CD4-positive, alpha-beta T cell (primary cell): ENCODE measurements around the gene LIPA. TPM values are rescaled to one million over a fixed set of nuclear protein-coding genes. Genes with fewer than 3 reads are reported as not detected.
"Not testable (repeated sequence)": the region's sequence is repeated elsewhere in the genome, so short reads cannot be mapped to it uniquely, and the experiment has no call there.

Experiments used
- ATAC-seq: fragments of 200-7000 bp; cut with Tn5 transposase; one replicate; pipeline ENCODE4 v1.10.0; 2022; ENCODE audit warnings: mild to moderate bottlenecking; ENCODE audit not compliant: poor library complexity
- CTCF ChIA-PET: fragments of 350-600 bp; sonication (Branson Sonifier 250); formaldehyde crosslinking; loops from one replicate; lab custom pipeline; 2021; ENCODE audit warnings: antibody characterized with exemption, inconsistent platforms; lab: Charles Lee
- POLR2A ChIA-PET: fragments of 350-600 bp; sonication (Branson Sonifier 250); formaldehyde crosslinking; loops from one replicate; lab custom pipeline; 2021; ENCODE audit warnings: antibody characterized with exemption, inconsistent platforms; lab: Charles Lee
- DNase-seq, 14 experiments: peaks; one replicate each; pipeline ENCODE4 v3.0.0-alpha.2; 2013 to 2020; ENCODE audit warnings: mixed read lengths in 2 of 14
- H3K27ac ChIP-seq, 2 donors: one replicate each; pipeline versions ENCODE4 v1.5.1 to v1.7.0; 2013; ENCODE audit warnings: low read length in 2 of 2, low read depth in 1 of 2, mild to moderate bottlenecking in 1 of 2
- H3K27me3 ChIP-seq, 2 experiments: 1 replicate in 1 of 2; 2 replicates in 1 of 2; pipeline versions ENCODE4 v1.6.1 to v1.7.0; 2013; ENCODE audit warnings: low read length in 2 of 2, control low read depth in 1 of 2, mild to moderate bottlenecking in 1 of 2, moderate library complexity in 1 of 2; ENCODE audit not compliant: insufficient read depth in 2 of 2, control insufficient read depth in 1 of 2
- H3K36me3 ChIP-seq: one replicate; pipeline ENCODE4 v1.6.1; 2013; ENCODE audit warnings: low read length, control low read depth; ENCODE audit not compliant: insufficient read depth
- H3K4me1 ChIP-seq: one replicate; pipeline ENCODE4 v1.6.1; 2013; ENCODE audit warnings: low read length, control low read depth; ENCODE audit not compliant: insufficient read depth
- H3K4me3 ChIP-seq: one replicate; pipeline ENCODE4 v1.5.1; 2013; ENCODE audit warnings: mild to moderate bottlenecking, low read length, moderate library complexity
- H3K9me3 ChIP-seq, 2 experiments: 1 replicate in 1 of 2; 2 replicates in 1 of 2; pipeline versions ENCODE4 v1.6.1 to v1.7.0; 2013; ENCODE audit warnings: low read length in 2 of 2, mild to moderate bottlenecking in 2 of 2, control low read depth in 1 of 2, moderate library complexity in 1 of 2; ENCODE audit not compliant: control insufficient read depth in 1 of 2, insufficient read depth in 1 of 2
- H3K27ac Mint-ChIP-seq: one replicate; pipeline ENCODE4 v1.8.0; 2020; ENCODE audit warnings: mixed read lengths
- H3K27me3 Mint-ChIP-seq: one replicate; pipeline ENCODE4 v1.8.0; 2021; ENCODE audit warnings: mixed read lengths
- H3K36me3 Mint-ChIP-seq: one replicate; pipeline ENCODE4 v1.8.0; 2021; ENCODE audit warnings: low read depth, mixed read lengths
- H3K4me1 Mint-ChIP-seq: one replicate; pipeline ENCODE4 v1.8.0; 2021; ENCODE audit warnings: low read depth, mixed read lengths
- H3K4me3 Mint-ChIP-seq: one replicate; pipeline ENCODE4 v1.8.0; 2020; ENCODE audit warnings: mild to moderate bottlenecking, mixed read lengths
- H3K9me3 Mint-ChIP-seq: one replicate; pipeline ENCODE4 v1.8.0; 2020; ENCODE audit warnings: mixed read lengths
- CTCF ChIP-seq: fragments of 200-600 bp; IDR thresholded peaks from one replicate; pipeline ENCODE4 v1.8.0; 2022; ENCODE audit warnings: antibody characterized with exemption, mild to moderate bottlenecking
- intact Hi-C, 2 experiments: fragments of 100-400 bp; cut with DNase I in 1 of 2; cut with micrococcal nuclease in 1 of 2; formaldehyde crosslinking; loops; one replicate each; pipeline versions ENCODE4 v1.15.1 to v1.9.0; 2023 to 2025; cut with DNase I, micrococcal nuclease
- total RNA-seq, 174 experiments: library from RNA in 2 of 174; stranded (reverse) in 2 of 174; gene quantifications; one replicate each; pipeline ENCODE4 v1.2.3 and lab custom pipeline; 2021 to 2026

Gene LIPA
- total RNA-seq, 2 experiments from 2014 or later, result 15.6 to 16.4 TPM

GRCh38 chr10:89173075-89173474 is 78.5 kb downstream of the LIPA start:
- H3K9me3 Mint-ChIP-seq, result no peaks in the 10 kb centered on the region
- TF ChIP-seq CTCF, result no peak
- no peaks in the 10 kb centered on the region for H3K4me1 ChIP-seq
- intact Hi-C loops, result no loop called here
- no peak overlapping the region for H3K4me3 ChIP-seq
- H3K36me3 Mint-ChIP-seq, result no peaks in the 10 kb centered on the region
- DNase-seq, result no peak
- no peak overlapping the region for H3K4me3 Mint-ChIP-seq
- H3K9me3 ChIP-seq, result no peaks in the 10 kb centered on the region
- POLR2A ChIA-PET, result no interaction called here
- H3K27me3 Mint-ChIP-seq, result peaks cover 12% of the 10 kb centered on the region
- no peaks in the 10 kb centered on the region for H3K36me3 ChIP-seq
- ATAC-seq, result no peak
- CTCF ChIA-PET, result no interaction called here
- no peak overlapping the region for H3K27ac ChIP-seq
- H3K27me3 ChIP-seq, result peaks cover 0 to 13% of the 10 kb centered on the region in 2 experiments
- H3K4me1 Mint-ChIP-seq, result no peaks in the 10 kb centered on the region
- H3K27ac Mint-ChIP-seq, result no peak overlapping the region

- POLR2A ChIA-PET, result interaction anchor here (0.6 kb wide), 1 partner anchor 235 kb away, joined by 3 read pairs; no protein-coding TSS in a partner anchor
- H3K4me3 Mint-ChIP-seq, result no peak overlapping the region
- Histone ChIP-seq H3K27me3 (peaks cover 0 to 13% of the 10 kb centered on the region in 2 experiments), H3K27ac (no peak overlapping the region), H3K4me1 (no peaks in the 10 kb centered on the region), H3K36me3 (no peaks in the 10 kb centered on the region), H3K4me3 (no peak overlapping the region), H3K9me3 (no peaks in the 10 kb centered on the region)
- TF ChIP-seq CTCF, result no peak
- CTCF ChIA-PET, result no interaction called here
- no peaks in the 10 kb centered on the region for H3K9me3 Mint-ChIP-seq
- H3K27ac Mint-ChIP-seq, result no peak overlapping the region
- DNase-seq (no peak), ATAC-seq (no peak)
- intact Hi-C loops, result no loop called here
- no peaks in the 10 kb centered on the region for H3K4me1 Mint-ChIP-seq
- no peaks in the 10 kb centered on the region for H3K36me3 Mint-ChIP-seq
- H3K27me3 Mint-ChIP-seq, result peaks cover 12% of the 10 kb centered on the region
Observed at GRCh38 chr10:89171996-89172395, 79.6 kb downstream of the LIPA start.

- DNase-seq (no peak), ATAC-seq (no peak)
- H3K4me3 Mint-ChIP-seq, result no peak overlapping the region
- Histone ChIP-seq H3K4me1 (no peaks in the 10 kb centered on the region), H3K27me3 (peaks cover 0 to 13% of the 10 kb centered on the region in 2 experiments), H3K9me3 (no peaks in the 10 kb centered on the region), H3K36me3 (no peaks in the 10 kb centered on the region), H3K27ac (no peak overlapping the region), H3K4me3 (no peak overlapping the region)
- ChIA-PET POLR2A (no interaction called here), CTCF (no interaction called here)
- no peak overlapping the region for H3K27ac Mint-ChIP-seq
- no peaks in the 10 kb centered on the region for H3K36me3 Mint-ChIP-seq
- no peaks in the 10 kb centered on the region for H3K9me3 Mint-ChIP-seq
- H3K4me1 Mint-ChIP-seq, result no peaks in the 10 kb centered on the region
- peaks cover 12% of the 10 kb centered on the region for H3K27me3 Mint-ChIP-seq
- intact Hi-C loops, result no loop called here
- TF ChIP-seq CTCF, result no peak
Observed at GRCh38 chr10:89171263-89171872, 80.2 kb downstream of the LIPA start.

GRCh38 chr10:89168354-89168900 is 83.1 kb downstream of the LIPA start:
- POLR2A ChIA-PET, H3K4me3 ChIP-seq, H3K4me3 Mint-ChIP-seq, DNase-seq, H3K27ac ChIP-seq, H3K36me3 ChIP-seq, H3K27me3 Mint-ChIP-seq, intact Hi-C loops, ATAC-seq, H3K27ac Mint-ChIP-seq, H3K9me3 ChIP-seq, H3K36me3 Mint-ChIP-seq, H3K9me3 Mint-ChIP-seq, H3K4me1 ChIP-seq: not testable (repeated sequence)
- CTCF ChIA-PET, result interaction anchor here (0.6 kb wide), 1 partner anchor 84 kb away, joined by 3 read pairs; no protein-coding TSS in a partner anchor
- H3K4me1 Mint-ChIP-seq, result peaks cover 11% of the 10 kb centered on the region
- peaks cover 0 to 13% of the 10 kb centered on the region in 2 experiments for H3K27me3 ChIP-seq
